GM12878 (cell line): ENCODE data around the gene PFKFB3. TPM values are rescaled to one million over a fixed set of nuclear protein-coding genes. Genes with fewer than 3 reads are reported as not detected.

ENCODE experiments used
- BACH1 ChIP-seq: fragments of 450-650 bp; IDR thresholded peaks from 2 replicates; pipeline ENCODE4 v1.6.1; 2017; ENCODE audit warnings: mild to moderate bottlenecking, borderline replicate concordance
- CHD1 ChIP-seq: IDR thresholded peaks from 2 replicates; pipeline ENCODE4 v1.6.1; 2012; ENCODE audit warnings: low read depth, low read length, improper control_type of control experiment
- EED ChIP-seq: sonication (generic); IDR thresholded peaks from 2 replicates; pipeline ENCODE4 v1.6.1; 2016; ENCODE audit warnings: antibody characterized with exemption, low read depth
- SUPT20H ChIP-seq: IDR thresholded peaks from 2 replicates; pipeline ENCODE4 v1.6.1; 2011; ENCODE audit warnings: low read depth, mild to moderate bottlenecking, low read length, moderate library complexity, borderline replicate concordance; ENCODE audit not compliant: control insufficient read depth
- TAF1 ChIP-seq: IDR thresholded peaks from 2 replicates; pipeline ENCODE4 v1.6.1; 2011; ENCODE audit warnings: mild to moderate bottlenecking, low read depth, low read length, borderline replicate concordance
- polyA plus RNA-seq, 11 experiments: library from polyadenylated mRNA; depleted of rRNA in 4 of 11; unstranded in 6 of 11; stranded (reverse) in 5 of 11; fragments of >200 nt; fragmentation: Nextera tagmentation in 4 of 11; fragmentation: Illumina TruSeq in 1 of 11; extraction: Ambion mirVana in 4 of 11; extraction: Trizol in 1 of 11; gene quantifications; 1 replicate in 1 of 11; 2 replicates in 10 of 11; pipeline versions ENCODE4 v1.2.1 to v1.2.3, GENCODE V29; 2011 to 2016; ENCODE audit warnings: inconsistent platforms in 2 of 11, missing spikeins in 2 of 11, low read depth in 1 of 11
- total RNA-seq, 4 experiments: library from RNA; depleted of rRNA in 3 of 4; stranded (reverse); fragments of >200 nt in 3 of 4; fragmentation: Illumina TruSeq in 1 of 4; extraction: Trizol in 1 of 4; gene quantifications; 2 replicates each; pipeline versions ENCODE4 v1.2.1 to v1.2.3, GENCODE V29; 2013 to 2021
- TF ChIP-seq, protein P1 (sequence below): fragments of 450-650 bp; IDR thresholded peaks from 2 replicates; pipeline ENCODE4 v1.6.1; 2018; ENCODE audit warnings: mild to moderate bottlenecking, low read depth, moderate library complexity; ENCODE audit not compliant: partially characterized antibody
- TF ChIP-seq, protein P2 (sequence below): fragments of 450-650 bp; formaldehyde crosslinking; IDR thresholded peaks from 2 replicates; pipeline ENCODE4 v1.4.0; 2022; ENCODE audit warnings: mild to moderate bottlenecking, moderate library complexity

Gene PFKFB3
- total and polyA plus RNA-seq, 10 of the 15 experiments (the other 5 are each of a cell fraction or from before 2014, with no cell fraction given): 1.6 to 46.7 (median 13.7) TPM

DNA sequence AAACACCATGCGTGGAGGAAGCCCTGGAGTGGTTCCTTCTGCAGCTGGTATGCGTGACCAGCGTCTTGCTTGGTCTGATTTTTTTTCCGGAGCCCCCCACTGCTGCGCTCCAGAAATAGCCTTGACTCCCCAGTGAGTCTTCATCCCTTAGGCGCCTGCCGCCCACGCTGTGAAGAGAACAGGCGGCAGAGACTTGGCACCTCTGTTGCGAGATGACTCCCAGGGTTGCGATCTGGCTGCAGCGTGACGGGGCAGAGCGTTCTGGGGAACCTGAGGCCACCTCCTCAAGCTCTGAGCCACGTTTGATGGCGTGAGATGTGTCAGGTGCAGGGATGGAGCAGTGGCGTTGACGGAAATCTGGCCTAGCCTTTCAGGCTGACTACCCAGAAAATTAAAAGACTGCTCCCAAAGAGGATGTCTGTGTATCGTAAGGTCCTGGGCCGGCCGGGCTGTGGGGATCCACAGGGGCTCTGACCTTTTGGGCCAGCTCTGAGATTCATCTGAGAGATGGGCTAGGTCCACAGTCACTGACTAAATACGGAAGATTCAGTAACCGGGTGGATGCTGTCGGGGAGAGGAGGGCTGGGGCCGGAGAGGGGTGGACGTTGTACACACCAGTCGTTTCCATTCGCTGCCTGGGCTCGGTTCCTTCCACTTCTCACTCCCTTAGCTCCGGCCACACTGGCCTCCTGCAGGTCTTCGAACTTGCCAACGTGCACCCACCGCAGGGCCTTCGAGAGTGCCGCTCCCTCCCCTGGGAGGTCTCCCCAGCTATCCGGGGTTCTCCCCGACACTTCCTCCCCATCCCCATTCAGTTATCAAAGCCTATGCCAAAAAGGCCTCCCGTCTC lies 33.8 kb downstream of the PFKFB3 start (continued):
- TF ChIP-seq, protein P1, sequence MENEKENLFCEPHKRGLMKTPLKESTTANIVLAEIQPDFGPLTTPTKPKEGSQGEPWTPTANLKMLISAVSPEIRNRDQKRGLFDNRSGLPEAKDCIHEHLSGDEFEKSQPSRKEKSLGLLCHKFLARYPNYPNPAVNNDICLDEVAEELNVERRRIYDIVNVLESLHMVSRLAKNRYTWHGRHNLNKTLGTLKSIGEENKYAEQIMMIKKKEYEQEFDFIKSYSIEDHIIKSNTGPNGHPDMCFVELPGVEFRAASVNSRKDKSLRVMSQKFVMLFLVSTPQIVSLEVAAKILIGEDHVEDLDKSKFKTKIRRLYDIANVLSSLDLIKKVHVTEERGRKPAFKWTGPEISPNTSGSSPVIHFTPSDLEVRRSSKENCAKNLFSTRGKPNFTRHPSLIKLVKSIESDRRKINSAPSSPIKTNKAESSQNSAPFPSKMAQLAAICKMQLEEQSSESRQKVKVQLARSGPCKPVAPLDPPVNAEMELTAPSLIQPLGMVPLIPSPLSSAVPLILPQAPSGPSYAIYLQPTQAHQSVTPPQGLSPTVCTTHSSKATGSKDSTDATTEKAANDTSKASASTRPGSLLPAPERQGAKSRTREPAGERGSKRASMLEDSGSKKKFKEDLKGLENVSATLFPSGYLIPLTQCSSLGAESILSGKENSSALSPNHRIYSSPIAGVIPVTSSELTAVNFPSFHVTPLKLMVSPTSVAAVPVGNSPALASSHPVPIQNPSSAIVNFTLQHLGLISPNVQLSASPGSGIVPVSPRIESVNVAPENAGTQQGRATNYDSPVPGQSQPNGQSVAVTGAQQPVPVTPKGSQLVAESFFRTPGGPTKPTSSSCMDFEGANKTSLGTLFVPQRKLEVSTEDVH: no peak
- TF ChIP-seq BACH1 (no peak), EED (no peak), CHD1 (no peak), SUPT20H (no peak), TAF1 (no peak)
- TF ChIP-seq, protein P2, sequence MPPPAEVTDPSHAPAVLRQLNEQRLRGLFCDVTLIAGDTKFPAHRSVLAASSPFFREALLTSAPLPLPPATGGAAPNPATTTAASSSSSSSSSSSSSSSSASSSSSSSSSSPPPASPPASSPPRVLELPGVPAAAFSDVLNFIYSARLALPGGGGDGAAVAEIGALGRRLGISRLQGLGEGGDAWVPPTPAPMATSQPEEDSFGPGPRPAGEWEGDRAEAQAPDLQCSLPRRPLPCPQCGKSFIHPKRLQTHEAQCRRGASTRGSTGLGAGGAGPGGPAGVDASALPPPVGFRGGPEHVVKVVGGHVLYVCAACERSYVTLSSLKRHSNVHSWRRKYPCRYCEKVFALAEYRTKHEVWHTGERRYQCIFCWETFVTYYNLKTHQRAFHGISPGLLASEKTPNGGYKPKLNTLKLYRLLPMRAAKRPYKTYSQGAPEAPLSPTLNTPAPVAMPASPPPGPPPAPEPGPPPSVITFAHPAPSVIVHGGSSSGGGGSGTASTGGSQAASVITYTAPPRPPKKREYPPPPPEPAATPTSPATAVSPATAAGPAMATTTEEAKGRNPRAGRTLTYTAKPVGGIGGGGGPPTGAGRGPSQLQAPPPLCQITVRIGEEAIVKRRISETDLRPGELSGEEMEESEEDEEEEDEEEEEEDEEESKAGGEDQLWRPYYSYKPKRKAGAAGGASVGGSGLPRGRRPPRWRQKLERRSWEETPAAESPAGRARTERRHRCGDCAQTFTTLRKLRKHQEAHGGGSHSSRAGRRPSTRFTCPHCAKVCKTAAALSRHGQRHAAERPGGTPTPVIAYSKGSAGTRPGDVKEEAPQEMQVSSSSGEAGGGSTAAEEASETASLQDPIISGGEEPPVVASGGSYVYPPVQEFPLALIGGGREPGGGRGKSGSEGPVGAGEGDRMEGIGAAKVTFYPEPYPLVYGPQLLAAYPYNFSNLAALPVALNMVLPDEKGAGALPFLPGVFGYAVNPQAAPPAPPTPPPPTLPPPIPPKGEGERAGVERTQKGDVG (CRISPR knock-in tag): no peak
